Measurements from ENCODE around the gene RNF138.
A peak's percentile ranks its signal among the peaks of the same experiment; 100 is the strongest.
"Not testable (repeated sequence)": the region's sequence is repeated elsewhere in the genome, so short reads cannot be mapped to it uniquely, and the experiment has no call there.

The RNF138 gene

GRCh38 chr18:32095900-32096229 is 4.2 kb downstream of the RNF138 start:
- no peak for DNase-seq (ENCODE audit: low read depth)

GRCh38 chr18:32096946-32097345 is 5.3 kb downstream of the RNF138 start:
- no peak for DNase-seq (ENCODE audit: low read depth)

GRCh38 chr18:32104516-32104915 is 12.8 kb downstream of the RNF138 start:
- DNase-seq (ENCODE audit: low read depth), result no peak

- no peak for DNase-seq (ENCODE audit: low read depth)
Measured at GRCh38 chr18:32110005-32110404, 18.3 kb downstream of the RNF138 start.

- DNase-seq (ENCODE audit: low read depth), result no peak
Measured at GRCh38 chr18:32111706-32112105, 20.0 kb downstream of the RNF138 start.

- no peak for DNase-seq (ENCODE audit: low read depth)
Measured at GRCh38 chr18:32112826-32113225, 21.2 kb downstream of the RNF138 start.

- no peak for DNase-seq (ENCODE audit: low read depth)
Measured at GRCh38 chr18:32114293-32114942, 22.7 kb downstream of the RNF138 start.

- DNase-seq (ENCODE audit: low read depth), result no peak
Measured at GRCh38 chr18:32122039-32122438, 30.4 kb downstream of the RNF138 start.

- DNase-seq (ENCODE audit: low read depth), result no peak
Measured at GRCh38 chr18:32126538-32126937, 34.9 kb downstream of the RNF138 start.

- no peak for DNase-seq (ENCODE audit: low read depth)
Measured at GRCh38 chr18:32135625-32136024, 44.0 kb downstream of the RNF138 start.

GRCh38 chr18:32138332-32138982 is 46.8 kb downstream of the RNF138 start:
- DNase-seq (ENCODE audit: low read depth), result no peak

- no peak for DNase-seq (ENCODE audit: low read depth)
Measured at GRCh38 chr18:32139835-32140283, 48.2 kb downstream of the RNF138 start.

- DNase-seq (ENCODE audit: low read depth), result no peak
Measured at GRCh38 chr18:32148185-32148870, 56.7 kb downstream of the RNF138 start.

- DNase-seq (ENCODE audit: low read depth), result no peak
Measured at GRCh38 chr18:32152705-32153448, 61.2 kb downstream of the RNF138 start.

- no peak for DNase-seq (ENCODE audit: low read depth)
Measured at GRCh38 chr18:32156855-32157254, 65.2 kb downstream of the RNF138 start.

GRCh38 chr18:32157580-32157979 is 65.9 kb downstream of the RNF138 start:
- no peak for DNase-seq (ENCODE audit: low read depth)

- DNase-seq (ENCODE audit: low read depth), result peak; percentile 42
Measured at GRCh38 chr18:32158108-32158624, 66.5 kb downstream of the RNF138 start.

- DNase-seq (ENCODE audit: low read depth), result not testable (repeated sequence)
Measured at GRCh38 chr18:32158631-32159030, 67.0 kb downstream of the RNF138 start.

- DNase-seq (ENCODE audit: low read depth), result no peak
Measured at GRCh38 chr18:32160547-32160946, 68.9 kb downstream of the RNF138 start.

GRCh38 chr18:32167980-32168730 is 76.5 kb downstream of the RNF138 start:
- DNase-seq (ENCODE audit: low read depth), result no peak

- no peak for DNase-seq (ENCODE audit: low read depth)
Measured at GRCh38 chr18:32173654-32174053, 82.0 kb downstream of the RNF138 start.

GRCh38 chr18:32174719-32175118 is 83.0 kb downstream of the RNF138 start:
- no peak for DNase-seq (ENCODE audit: low read depth)
